HFFc6 (cell line): ENCODE results near the gene ZNF888. TPM values are rescaled to one million over a fixed set of nuclear protein-coding genes. Genes with fewer than 3 reads are reported as not detected.
"Not testable (repeated sequence)": the region's sequence is repeated elsewhere in the genome, so short reads cannot be mapped to it uniquely, and the experiment has no call there.

ENCODE experiments used
- DNase-seq: peaks from one replicate; pipeline ENCODE4 v3.0.0-alpha.2; 2018
- H3K27ac Mint-ChIP-seq: 2 replicates; pipeline ENCODE4 v1.8.0; 2020; ENCODE audit warnings: mild to moderate bottlenecking, mixed read lengths
- H3K27me3 Mint-ChIP-seq: 2 replicates; pipeline ENCODE4 v1.8.0; 2021; ENCODE audit warnings: mild to moderate bottlenecking, moderate library complexity, mixed read lengths; ENCODE audit not compliant: insufficient read depth
- H3K36me3 Mint-ChIP-seq: 2 replicates; pipeline ENCODE4 v1.8.0; 2021; ENCODE audit warnings: low read depth, mixed read lengths
- H3K4me1 Mint-ChIP-seq: 2 replicates; pipeline ENCODE4 v1.8.0; 2020; ENCODE audit warnings: low read depth, mixed read lengths
- H3K4me3 Mint-ChIP-seq: 2 replicates; pipeline ENCODE4 v1.8.0; 2020; ENCODE audit warnings: mild to moderate bottlenecking, moderate library complexity, mixed read lengths
- H3K9me3 Mint-ChIP-seq: 2 replicates; pipeline ENCODE4 v1.8.0; 2020; ENCODE audit warnings: mild to moderate bottlenecking, mixed read lengths
- CTCF ChIP-seq: fragments of 200-600 bp; sonication (generic); IDR thresholded peaks from 2 replicates; pipeline ENCODE4 v1.5.0; 2021; ENCODE audit warnings: antibody characterized with exemption, mild to moderate bottlenecking
- total RNA-seq, 6 experiments: library from RNA; stranded (reverse); fragmentation: NEBNext Ultra II Directional; extraction: Animal tissue kit (Norgen Biotek cat#: 25700); gene quantifications; 2 replicates in 1 of 6; 3 replicates in 5 of 6; pipeline ENCODE4 v1.2.3, GENCODE V29; 2021

The ZNF888 gene
- total RNA-seq, 6 experiments from 2014 or later: 2.2 to 3.1 (median 2.8) TPM

GRCh38 chr19:52901842-52902241 is 21.4 kb downstream of the ZNF888 start:
- Mint-ChIP-seq H3K9me3 (peaks cover 36% of the 10 kb centered on the region), H3K27me3 (no peaks in the 10 kb centered on the region), H3K4me1 (peaks cover under 1% of the 10 kb centered on the region; the same call in 1 of the 2 replicates), H3K27ac (no peak overlapping the region), H3K36me3 (peaks cover 32% of the 10 kb centered on the region), H3K4me3 (no peak overlapping the region)
- no peak for TF ChIP-seq CTCF
- DNase-seq: no peak

GRCh38 chr19:52898596-52898995 is 24.6 kb downstream of the ZNF888 start:
- Mint-ChIP-seq H3K9me3 (peaks cover 25% of the 10 kb centered on the region), H3K36me3 (peaks cover 32% of the 10 kb centered on the region)
- not testable (repeated sequence) for H3K27me3 Mint-ChIP-seq, H3K4me1 Mint-ChIP-seq, H3K27ac Mint-ChIP-seq, DNase-seq, H3K4me3 Mint-ChIP-seq

- Mint-ChIP-seq H3K36me3 (peaks cover 32% of the 10 kb centered on the region), H3K27ac (no peak overlapping the region), H3K4me3 (peak overlapping the region; percentile 92; the same call in 1 of the 2 replicates), H3K9me3 (peaks cover 25% of the 10 kb centered on the region), H3K4me1 (peaks cover 5% of the 10 kb centered on the region; the same call in 1 of the 2 replicates), H3K27me3 (0 out of 2 replicates have a peak, but pooled peaks cover 3% of the 10 kb centered on the region)
- TF ChIP-seq CTCF: no peak
- no peak for DNase-seq
These were observed 25.1 kb downstream of the ZNF888 start for GRCh38 chr19:52898101-52898500.

- Mint-ChIP-seq H3K4me3 (peak within 1 kb of the TSS; percentile 92), H3K9me3 (peaks cover 25% of the 10 kb centered on the region), H3K4me1 (peaks cover 5% of the 10 kb centered on the region; the same call in 1 of the 2 replicates), H3K36me3 (peaks cover 38% of the 10 kb centered on the region), H3K27ac (peak within 1 kb of the TSS; percentile 93), H3K27me3 (0 out of 2 replicates have a peak, but pooled peaks cover 3% of the 10 kb centered on the region)
- no peak for TF ChIP-seq CTCF
- DNase-seq: peak; percentile 73
These were observed 25.9 kb downstream of the ZNF888 start, which contains the start of gene ZNF320 for GRCh38 chr19:52897138-52897935. ZNF320 (minus strand) TSS chr19:52897635; CDS start chr19:52890255, 7,380 bp downstream.

GRCh38 chr19:52896431-52897137 is 26.6 kb downstream of the ZNF888 start:
- H3K27me3 Mint-ChIP-seq: 0 out of 2 replicates have a peak, but pooled peaks cover 3% of the 10 kb centered on the region
- H3K27ac Mint-ChIP-seq: peak overlapping the region; percentile 93
- peaks cover 25% of the 10 kb centered on the region for H3K9me3 Mint-ChIP-seq
- H3K4me3 Mint-ChIP-seq: peak overlapping the region; percentile 92
- no peak for DNase-seq
- H3K36me3 Mint-ChIP-seq: peaks cover 39% of the 10 kb centered on the region
- no peak for TF ChIP-seq CTCF
- H3K4me1 Mint-ChIP-seq: peaks cover 5% of the 10 kb centered on the region; the same call in 1 of the 2 replicates
